HCT116 (cell line): ENCODE results near the gene FMO2.

Source experiments
- ATF3 ChIP-seq: IDR thresholded peaks from 2 replicates; pipeline ENCODE4 v1.6.1; 2012
- CTCF ChIP-seq, 3 experiments: fragments of 200-600 bp in 1 of 3; sonication (generic) in 1 of 3; IDR thresholded peaks in 2 of 3; conservative IDR thresholded peaks in 1 of 3; 2 replicates each; pipeline ENCODE4 v1.5.1; 2012 to 2017; ENCODE audit warnings: low read depth in 2 of 3, low read length in 2 of 3, antibody characterized with exemption in 1 of 3, borderline replicate concordance in 1 of 3, control low read depth in 1 of 3, mild to moderate bottlenecking in 1 of 3, mixed read lengths in 1 of 3, mixed run types in 1 of 3, moderate library complexity in 1 of 3; ENCODE audit not compliant: insufficient read depth in 1 of 3
- EZH2 ChIP-seq: fragments of 200-600 bp; sonication (generic); IDR thresholded peaks from 2 replicates; pipeline ENCODE4 v1.6.1; 2017; ENCODE audit warnings: antibody characterized with exemption, mixed run types
- EZH2phosphoT487 ChIP-seq: fragments of 200-600 bp; IDR thresholded peaks from 2 replicates; pipeline ENCODE4 v1.6.1; 2018; ENCODE audit warnings: antibody characterized with exemption, borderline replicate concordance
- JUND ChIP-seq: IDR thresholded peaks from 2 replicates; pipeline ENCODE4 v1.6.1; 2012
- POLR2A ChIP-seq: IDR thresholded peaks from 2 replicates; pipeline ENCODE4 v1.7.0; 2011; ENCODE audit warnings: borderline replicate concordance; ENCODE audit not compliant: insufficient read depth, insufficient read length; ENCODE audit errors: extremely low read depth
- POLR2AphosphoS5 ChIP-seq: IDR thresholded peaks from 2 replicates; pipeline ENCODE4 v1.6.1; 2011; ENCODE audit warnings: mild to moderate bottlenecking, low read depth, low read length, moderate library complexity
- RAD21 ChIP-seq: IDR thresholded peaks from 2 replicates; pipeline ENCODE4 v1.6.1; 2012; ENCODE audit warnings: low read depth, mild to moderate bottlenecking
- REST ChIP-seq: IDR thresholded peaks from 2 replicates; pipeline ENCODE4 v1.6.1; 2012; ENCODE audit warnings: low read depth

- TF ChIP-seq EZH2phosphoT487, result no peak
- no peak for TF ChIP-seq JUND
- TF ChIP-seq REST, result no peak
- TF ChIP-seq ATF3, result no peak
- no peak for TF ChIP-seq POLR2A
- TF ChIP-seq RAD21, result no peak
- no peak for TF ChIP-seq CTCF (IDR thresholded peaks at IDR 0.05 in 2 of 3, conservative IDR thresholded peaks at IDR 0.05 in 1 of 3; ENCODE audit: borderline replicate concordance in 1 of 3, insufficient read depth in 1 of 3, low read depth in 2 of 3, low read length in 2 of 3)
- TF ChIP-seq POLR2AphosphoS5, result no peak
- no peak for TF ChIP-seq EZH2
These were observed 6.9 kb downstream of the FMO2 start for GRCh38 chr1:171191992-171192391.
